ENCODE results near the gene GNAQ.

GNAQ gene

DNA sequence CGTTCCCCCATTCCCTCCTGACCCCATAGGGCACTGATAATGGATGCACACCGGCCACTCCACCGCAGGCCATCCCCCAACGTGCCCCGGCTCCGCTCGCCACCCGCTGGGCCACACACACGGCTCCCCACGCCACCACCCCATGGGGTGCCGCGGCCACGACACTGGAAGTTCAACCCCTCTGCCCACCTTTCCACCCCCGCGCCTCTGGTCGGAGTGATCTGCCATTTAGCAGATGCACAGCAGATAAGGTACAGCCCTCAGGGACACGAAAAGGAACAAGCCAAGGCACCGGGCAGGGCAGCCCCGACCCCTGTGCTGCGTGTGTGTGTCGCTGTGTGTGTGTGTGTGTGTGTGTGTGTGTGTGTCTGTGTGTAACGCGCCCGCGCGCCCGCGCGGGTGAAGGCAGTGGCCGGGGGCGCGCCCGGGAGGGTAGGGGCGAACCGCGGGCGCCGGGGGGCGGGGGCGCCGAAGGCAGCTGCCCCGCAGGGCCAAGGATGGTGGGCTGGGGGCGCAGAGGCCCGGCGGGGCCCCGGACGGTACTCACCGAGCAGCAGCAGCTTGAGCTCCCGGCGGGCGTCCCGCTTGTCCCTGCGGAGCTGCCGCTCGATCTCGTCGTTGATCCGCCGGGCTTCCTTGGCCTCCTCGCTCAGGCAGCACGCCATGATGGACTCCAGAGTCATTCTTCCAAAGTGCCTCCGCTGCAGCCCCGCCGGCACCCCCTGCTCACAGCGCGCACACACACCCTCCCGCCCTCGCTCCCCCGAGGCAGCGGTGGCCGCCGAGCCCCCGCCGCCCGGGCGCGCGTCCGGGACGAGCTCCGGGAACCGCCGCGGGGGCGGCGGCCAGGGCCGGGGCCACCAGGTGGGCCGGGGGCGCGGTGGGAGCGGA lies 813 bp downstream of the GNAQ start:
- no peak for DNase-seq

DNA sequence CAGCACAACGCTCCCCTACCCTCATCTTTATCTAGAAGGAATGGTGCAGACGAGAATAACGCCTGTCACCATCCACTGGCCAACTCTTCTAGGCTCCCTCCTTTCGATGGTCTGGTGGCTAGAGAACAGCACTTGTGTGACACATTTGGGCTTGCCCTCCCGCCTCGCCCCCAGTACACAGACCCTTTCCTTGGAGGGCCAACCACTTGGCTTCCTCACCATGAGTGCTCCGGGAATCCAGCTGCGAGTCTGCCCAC lies 1.4 kb downstream of the GNAQ start:
- no peak for DNase-seq

DNA sequence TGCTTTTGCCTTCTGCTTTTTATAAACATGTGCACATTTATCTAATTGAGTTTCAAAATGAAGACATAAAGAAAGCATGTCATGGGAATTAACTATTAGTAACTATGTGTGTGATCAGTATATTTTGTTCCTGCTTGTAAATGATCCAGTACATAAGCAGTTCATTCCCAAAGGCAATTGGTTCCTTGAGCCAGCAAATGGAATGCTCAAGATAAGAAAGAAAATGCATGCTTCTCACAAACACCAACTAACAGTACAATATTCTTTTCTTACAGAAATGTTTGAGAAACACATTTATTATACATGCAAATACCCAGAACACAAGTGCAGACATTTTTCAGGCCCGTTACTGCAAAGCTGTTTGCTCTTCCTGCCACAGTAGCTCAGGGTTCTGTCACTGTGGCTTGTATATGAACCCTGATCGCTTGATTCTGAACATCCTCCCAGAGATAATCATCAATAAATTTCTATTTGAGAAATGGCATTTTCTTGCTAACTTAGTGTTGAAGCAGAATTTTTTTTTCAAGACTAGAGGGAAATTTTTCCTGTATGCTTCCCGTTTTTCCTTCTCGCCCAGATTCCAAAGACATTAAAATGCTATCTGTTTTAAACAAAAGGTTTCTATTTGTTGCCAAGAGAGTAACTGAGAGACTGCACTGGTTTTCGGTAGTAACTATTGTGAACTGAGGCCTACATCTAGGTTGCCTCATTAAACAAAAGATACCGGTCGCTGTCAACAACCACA lies 1.9 kb downstream of the GNAQ start:
- no peak for DNase-seq

DNA sequence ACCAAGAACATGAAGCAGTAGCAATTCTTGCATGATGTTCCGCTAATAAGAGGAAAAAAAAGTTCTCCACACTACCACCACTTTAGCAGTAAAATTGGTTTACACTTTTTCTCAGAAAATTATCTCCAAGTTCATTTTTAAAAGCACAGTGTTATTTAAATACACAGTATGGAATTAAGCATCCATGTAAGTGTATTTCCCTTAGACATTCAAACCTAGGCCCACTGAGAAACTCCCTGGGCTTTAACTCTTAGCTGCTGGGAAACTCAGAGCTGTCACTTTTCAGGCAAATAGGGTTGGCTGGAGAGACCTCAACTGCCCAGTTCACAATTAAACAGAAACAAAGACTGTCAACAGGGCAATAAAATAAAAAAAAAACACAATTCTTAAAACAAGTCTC lies 2.7 kb downstream of the GNAQ start:
- no peak for DNase-seq

GRCh38 chr9:78026947-78027346 lies 4.7 kb downstream of the GNAQ start:
- DNase-seq: no peak

DNA sequence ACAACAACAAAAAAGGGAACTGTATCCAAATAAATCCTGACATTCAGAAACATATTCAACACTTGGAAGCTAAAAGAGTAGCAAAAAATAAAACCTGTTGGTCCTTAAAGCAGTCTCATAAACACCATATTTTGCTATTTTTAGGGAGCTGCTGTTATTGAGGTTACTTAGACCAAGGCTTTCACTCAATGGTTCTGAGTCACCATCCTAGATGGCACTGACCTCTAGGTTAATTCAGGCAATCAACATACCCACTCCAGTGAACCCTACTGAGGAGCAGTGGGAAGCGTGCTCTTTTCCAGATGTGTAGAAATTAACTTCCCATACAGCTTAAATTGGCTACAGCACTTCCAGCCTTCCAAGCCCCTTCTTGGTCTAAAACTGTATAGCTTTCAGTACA lies 5.2 kb downstream of the GNAQ start:
- DNase-seq: no peak

DNA sequence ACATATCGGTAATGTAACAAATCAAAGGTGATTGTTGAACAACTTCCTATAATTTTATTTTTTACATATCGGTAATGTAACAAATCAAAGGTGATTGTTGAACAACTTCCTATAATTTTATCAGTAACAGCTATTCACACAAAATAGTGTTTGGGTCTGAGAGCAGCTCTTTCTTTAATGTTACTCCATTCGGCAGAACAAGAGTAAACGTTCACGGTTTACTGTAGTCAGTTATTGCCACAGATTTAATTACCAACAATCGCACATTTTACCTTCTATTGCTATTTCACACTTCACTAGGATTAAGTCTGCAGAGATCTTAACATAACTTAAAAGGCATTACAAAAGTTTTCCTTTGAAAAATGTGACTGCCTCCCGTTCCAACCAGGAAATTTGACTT lies 6.4 kb downstream of the GNAQ start:
- no peak for DNase-seq

- DNase-seq: no peak
Observed at GRCh38 chr9:78023003-78023741, 8.4 kb downstream of the GNAQ start.

DNA sequence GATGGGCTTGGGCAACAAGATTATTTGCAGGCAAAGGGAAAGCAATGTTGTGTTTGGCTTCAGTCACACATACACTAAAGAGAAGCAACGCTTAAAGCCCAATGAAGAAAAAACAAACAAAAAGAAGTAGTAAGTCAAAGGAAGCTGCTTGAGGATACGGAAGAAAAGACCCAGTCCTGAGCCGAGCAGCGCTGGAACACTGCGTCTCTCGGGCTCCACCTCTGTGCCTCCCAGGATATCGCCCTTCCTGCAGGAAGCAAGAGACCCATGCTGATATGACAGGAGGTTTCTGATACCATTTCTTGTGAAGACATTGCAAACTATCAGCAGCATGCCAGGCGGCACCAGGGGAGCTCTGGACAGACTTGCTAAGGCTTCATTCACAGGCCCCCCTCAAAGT lies 9.9 kb downstream of the GNAQ start:
- DNase-seq: no peak

GRCh38 chr9:78017190-78017693 lies 14.4 kb downstream of the GNAQ start:
- no peak for DNase-seq

DNA sequence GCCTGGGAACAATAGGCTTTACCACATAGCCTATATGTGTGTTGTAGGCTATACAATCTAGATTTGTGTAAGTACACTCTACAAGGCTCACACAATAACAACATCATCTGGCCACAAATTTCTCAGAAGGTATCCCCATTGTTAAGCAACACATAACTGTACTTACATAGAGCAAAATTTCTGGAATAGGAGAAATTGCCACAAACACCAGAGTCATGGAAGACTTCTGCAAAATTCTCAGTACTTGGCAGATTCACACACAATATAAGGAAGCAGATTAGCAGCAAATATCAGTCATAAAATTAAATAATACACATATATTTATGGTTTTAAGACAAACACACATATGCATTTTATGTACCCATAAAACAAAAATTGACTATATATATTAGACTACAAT lies 16.4 kb downstream of the GNAQ start:
- no peak for DNase-seq

GRCh38 chr9:78014776-78015175 lies 16.8 kb downstream of the GNAQ start:
- DNase-seq: no peak

GRCh38 chr9:78013934-78014333 lies 17.7 kb downstream of the GNAQ start:
- no peak for DNase-seq

GRCh38 chr9:78011049-78011448 lies 20.6 kb downstream of the GNAQ start:
- DNase-seq: no peak

DNA sequence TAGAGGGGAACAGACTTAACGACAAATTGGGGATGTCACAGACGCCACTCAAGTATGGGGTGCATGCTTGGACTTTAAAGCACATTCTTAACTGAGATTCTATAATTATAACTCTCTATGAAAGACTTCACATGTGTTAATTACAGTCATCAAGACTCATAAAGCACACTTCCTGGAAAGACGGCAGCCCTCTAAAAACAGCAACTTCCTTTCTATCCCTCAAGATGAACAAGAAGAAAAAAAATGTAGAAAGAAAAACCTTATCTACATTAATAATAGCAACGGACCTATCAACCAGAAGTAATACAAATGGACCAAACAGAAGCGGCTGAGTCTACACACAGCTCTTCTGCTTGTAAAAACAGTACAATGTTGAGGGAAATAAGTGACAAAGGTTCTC lies 21.2 kb downstream of the GNAQ start:
- DNase-seq: no peak

- no peak for DNase-seq
Observed at GRCh38 chr9:78009186-78009585, 22.4 kb downstream of the GNAQ start.

- no peak for DNase-seq
Observed at GRCh38 chr9:78006734-78007133, 24.9 kb downstream of the GNAQ start.

DNA sequence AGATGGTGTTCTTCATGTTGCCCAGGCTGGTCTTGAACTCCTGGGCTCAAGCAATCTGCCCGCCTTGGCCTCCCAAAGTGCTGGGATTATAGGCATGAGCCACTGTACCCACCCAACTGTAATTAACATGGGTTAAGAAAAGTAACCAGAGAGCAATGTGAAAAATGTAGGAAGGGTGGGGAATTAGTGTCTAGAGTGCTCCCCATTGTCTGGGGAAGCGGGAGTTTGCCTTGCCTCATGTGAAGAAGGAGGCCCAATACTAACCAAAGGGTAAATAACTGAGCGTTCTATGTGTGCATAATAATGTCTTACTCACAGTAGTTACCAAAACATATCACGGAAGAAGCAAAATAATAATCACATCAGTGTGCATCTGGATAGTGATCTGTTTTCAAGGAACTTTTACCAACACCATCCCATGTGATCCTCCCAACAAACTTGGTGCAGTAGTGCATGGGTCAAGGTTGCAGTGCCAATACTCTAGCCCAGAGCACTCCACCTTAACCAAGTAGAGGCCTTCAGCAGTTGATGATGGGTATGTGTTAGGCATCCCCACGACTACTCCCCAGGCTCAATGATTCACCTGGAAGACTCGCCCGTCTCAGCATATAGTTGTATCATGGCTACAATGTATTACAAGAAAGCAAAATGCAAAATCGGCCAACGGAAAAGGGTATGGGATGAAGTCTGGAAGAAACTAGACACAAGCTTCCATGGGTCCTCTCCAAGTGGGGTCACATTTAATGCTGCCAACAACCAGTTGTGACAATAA lies 26.2 kb downstream of the GNAQ start:
- no peak for DNase-seq

- DNase-seq: no peak
Observed at GRCh38 chr9:78004478-78005229, 27.0 kb downstream of the GNAQ start.

GRCh38 chr9:78003730-78004129 lies 27.9 kb downstream of the GNAQ start:
- no peak for DNase-seq

DNA sequence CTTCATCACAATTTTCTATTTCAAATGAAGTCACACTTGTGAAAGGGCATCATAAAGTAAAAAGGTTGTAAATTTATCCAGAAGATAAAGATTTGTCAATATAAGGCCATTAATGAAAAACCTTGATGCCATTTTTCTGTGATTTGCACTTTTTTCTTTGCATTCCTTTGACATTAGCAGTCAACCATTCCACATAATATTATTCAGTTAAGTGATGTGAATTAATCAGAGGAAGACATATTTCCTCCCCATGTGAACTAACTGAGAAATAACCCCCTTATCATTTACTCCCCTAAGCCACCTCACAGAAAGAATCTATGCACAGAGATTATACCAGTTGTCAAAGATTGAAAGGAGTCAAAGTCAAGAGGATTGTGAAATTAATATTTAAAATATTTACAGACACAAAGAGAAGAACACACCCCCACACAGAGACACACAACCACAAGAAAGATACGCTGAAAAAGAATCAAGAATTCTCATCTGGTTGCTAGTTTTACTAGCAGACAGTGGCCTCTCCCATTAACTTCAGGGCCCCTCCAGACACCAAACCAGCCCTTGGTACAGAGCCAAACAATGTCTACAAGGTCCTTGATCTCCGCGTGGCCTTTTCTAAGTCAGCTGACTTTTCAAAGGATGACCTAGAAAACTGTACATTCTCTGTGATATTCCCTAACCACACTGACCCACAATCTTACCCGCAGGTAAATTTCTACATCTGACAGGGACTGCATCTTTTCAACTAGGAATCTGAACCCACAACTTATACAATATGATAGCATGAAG lies 29.5 kb downstream of the GNAQ start:
- DNase-seq: no peak
